Stimulated activated CD4-positive, alpha-beta T cell treated with anti-CD3 and anti-CD28 coated beads, TNF-alpha, amount 100 ng/mL, for 24 hours (primary cell): ENCODE results near the gene TNS2.

Source experiments
- DNase-seq, 3 experiments: peaks; one replicate each; pipeline ENCODE4 v3.0.0-alpha.2; 2020; ENCODE audit warnings: low read depth in 3 of 3

TNS2 gene

GRCh38 chr12:53058674-53059433 lies 9.0 kb downstream of the TNS2 start:
- no peak for DNase-seq

DNA sequence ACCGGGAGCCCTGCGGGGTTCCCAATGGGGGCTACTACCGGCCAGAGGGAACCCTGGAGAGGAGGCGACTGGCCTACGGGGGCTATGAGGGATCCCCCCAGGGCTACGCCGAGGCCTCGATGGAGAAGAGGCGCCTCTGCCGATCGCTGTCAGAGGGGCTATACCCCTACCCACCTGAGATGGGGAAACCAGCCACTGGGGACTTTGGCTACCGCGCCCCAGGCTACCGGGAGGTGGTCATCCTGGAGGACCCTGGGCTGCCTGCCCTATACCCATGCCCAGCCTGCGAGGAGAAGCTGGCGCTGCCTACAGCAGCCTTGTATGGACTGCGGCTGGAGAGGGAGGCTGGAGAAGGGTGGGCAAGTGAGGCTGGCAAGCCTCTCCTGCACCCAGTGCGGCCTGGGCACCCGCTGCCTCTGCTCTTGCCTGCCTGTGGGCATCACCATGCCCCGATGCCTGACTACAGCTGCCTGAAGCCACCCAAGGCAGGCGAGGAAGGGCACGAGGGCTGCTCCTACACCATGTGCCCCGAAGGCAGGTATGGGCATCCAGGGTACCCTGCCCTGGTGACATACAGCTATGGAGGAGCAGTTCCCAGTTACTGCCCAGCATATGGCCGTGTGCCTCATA lies 9.7 kb downstream of the TNS2 start:
- no peak for DNase-seq

DNA sequence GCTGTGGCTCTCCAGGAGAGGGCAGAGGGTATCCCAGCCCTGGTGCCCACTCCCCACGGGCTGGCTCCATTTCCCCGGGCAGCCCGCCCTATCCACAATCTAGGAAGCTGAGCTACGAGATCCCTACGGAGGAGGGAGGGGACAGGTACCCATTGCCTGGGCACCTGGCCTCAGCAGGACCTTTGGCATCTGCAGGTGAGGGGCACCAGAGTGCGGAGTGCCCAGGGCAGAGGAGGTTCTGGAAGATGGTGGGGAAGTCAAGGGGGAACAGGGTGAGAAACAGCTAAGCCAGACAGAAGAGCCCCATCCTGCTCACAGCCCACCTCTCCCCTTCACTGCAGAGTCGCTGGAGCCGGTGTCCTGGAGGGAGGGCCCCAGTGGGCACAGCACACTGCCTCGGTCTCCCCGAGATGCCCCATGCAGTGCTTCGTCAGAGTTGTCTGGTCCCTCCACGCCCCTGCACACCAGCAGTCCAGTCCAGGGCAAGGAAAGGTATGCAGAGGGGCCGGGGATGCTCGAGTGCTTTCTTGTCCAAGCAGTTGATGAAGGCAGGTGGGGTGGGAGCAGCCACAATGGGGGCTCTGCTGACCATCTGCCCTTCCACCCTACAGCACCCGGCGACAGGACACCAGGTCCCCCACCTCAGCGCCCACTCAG lies 10.3 kb downstream of the TNS2 start:
- no peak for DNase-seq

GRCh38 chr12:53060721-53061276 lies 10.9 kb downstream of the TNS2 start:
- DNase-seq = no peak

DNA sequence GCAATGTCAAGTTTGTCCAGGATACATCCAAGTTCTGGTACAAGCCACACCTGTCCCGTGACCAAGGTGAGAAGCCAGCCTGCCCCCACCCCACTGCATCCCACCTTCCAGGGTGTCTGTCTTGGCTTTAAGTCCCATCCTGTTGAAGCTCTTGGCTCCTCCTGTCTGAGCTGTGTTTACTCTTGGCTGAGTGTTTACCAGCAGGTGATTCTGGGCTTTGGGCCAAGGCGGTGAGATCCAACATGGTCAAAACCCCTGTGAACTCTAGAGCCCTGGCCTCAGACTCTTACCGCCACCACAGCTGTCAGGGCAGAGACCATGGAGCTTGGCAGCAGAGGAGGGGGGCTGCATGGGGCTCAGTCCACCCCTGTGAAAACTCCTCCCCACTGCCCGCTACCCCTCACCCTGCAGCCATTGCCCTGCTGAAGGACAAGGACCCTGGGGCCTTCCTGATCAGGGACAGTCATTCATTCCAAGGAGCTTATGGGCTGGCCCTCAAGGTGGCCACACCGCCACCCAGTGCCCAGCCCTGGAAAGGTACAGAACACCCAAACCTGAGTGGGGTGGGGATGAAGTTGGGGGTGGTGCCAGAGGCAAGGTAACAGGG lies 11.6 kb downstream of the TNS2 start:
- DNase-seq = no peak

GRCh38 chr12:53062011-53062961 lies 12.4 kb downstream of the TNS2 start:
- DNase-seq = no peak

GRCh38 chr12:53062977-53063707 lies 13.3 kb downstream of the TNS2 start:
- DNase-seq = no peak

DNA sequence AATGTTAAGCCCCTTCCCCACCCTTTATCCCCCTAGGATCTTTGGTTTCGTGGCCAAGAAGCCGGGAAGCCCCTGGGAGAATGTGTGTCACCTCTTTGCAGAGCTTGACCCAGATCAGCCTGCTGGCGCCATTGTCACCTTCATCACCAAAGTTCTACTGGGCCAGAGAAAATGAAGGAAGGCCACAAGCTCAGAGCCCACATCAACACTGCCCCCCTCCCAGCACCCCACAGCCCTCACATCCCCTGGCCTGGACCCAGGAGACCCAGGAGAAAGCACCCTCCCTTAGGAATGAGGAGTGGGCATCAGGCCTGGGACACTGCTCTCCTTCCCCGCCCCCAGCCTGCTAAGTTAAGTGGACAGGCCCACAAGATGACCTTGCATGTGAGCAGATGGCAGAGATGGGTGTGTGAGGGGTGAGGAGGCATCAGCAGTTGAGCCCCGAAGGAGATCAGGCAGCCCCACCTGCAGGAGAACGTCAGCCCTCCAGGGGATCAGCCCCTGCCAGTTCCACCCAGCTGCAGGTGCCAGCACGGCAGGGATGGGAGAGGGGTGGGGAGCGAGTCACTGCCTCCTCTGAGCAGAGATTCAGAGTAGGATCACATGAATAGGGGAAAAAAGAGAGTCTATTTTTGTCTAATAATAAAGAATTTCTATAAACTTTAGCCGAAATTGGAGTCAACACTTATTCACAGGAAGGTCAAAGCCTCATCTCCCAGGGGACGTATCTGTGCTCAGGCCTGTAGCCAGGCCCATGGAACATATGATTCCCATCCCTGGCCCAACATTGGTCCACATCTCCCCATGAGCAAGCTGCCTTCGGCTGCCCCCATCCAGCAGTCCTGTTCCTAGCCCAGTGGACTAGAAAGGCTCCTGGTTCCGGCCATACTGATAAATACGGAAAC lies 14.1 kb downstream of the TNS2 start:
- DNase-seq = no peak

- no peak for DNase-seq
These were observed 15.0 kb downstream of the TNS2 start for GRCh38 chr12:53064613-53065436.

DNA sequence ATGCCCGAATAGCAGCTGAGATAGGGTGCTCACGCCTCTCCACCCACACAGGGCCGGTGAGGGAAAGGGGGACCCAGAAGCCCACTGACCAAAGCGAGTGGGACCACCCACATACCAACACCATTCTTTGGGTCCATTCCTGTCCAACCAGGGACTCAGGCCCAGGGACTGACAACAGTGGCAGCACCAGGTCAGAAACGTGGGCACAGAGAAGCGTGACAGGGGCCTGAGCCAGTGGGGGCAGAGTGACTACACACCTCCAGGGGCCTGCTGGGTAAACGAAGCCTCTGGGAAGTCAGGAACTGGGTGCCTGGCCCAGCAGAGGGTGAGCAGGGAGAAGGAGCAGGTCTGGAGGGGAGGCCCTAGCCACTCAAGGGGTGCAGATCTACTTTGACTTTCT lies 15.6 kb downstream of the TNS2 start:
- no peak for DNase-seq

GRCh38 chr12:53065975-53066931 lies 16.4 kb downstream of the TNS2 start:
- DNase-seq = peak in 2 of 3 experiments; percentile 49 to 63

DNA sequence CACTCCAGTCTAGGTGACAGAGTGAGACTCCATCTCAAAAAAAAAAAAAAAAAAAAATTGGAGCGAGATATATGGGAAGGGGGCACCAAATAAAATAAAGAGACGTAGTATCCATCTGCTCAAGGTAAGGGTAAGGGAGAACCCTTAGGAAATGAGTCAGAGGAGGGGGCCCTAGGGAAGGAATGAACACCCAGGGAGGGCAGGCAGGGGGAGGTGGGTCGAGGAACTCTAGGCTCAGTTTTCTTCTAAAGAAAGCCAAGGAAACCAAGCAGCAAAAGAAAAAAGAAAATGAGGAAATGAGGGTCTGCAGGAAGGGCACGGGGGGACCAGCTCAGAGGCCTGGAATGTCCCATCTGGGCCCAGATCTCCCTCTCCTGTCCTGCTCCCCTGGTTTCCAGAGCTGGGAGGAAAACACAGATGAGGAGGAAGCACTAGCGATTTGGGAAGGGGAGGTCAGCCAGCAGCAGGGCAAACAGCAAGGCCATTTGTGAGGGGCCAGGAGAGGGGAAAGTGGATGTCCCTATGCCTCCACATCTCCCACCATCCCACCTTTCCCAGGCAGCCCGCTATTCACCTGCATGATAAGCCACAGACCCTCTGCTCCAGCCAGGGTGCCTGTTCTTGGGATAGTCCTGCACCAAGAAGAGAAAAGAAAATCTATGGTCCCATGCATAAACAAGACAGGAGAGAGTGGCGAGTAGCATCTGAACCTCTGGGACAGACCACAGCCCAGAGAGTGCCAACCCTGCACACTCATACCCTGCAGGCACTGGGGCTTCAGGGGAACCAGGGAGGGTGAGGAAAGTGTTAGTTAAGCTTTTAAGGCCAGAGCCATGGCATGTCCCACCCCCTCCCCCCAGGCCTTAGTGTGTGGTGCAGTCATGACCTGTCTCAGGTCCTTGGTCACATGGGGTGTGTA lies 17.5 kb downstream of the TNS2 start:
- no peak for DNase-seq

DNA sequence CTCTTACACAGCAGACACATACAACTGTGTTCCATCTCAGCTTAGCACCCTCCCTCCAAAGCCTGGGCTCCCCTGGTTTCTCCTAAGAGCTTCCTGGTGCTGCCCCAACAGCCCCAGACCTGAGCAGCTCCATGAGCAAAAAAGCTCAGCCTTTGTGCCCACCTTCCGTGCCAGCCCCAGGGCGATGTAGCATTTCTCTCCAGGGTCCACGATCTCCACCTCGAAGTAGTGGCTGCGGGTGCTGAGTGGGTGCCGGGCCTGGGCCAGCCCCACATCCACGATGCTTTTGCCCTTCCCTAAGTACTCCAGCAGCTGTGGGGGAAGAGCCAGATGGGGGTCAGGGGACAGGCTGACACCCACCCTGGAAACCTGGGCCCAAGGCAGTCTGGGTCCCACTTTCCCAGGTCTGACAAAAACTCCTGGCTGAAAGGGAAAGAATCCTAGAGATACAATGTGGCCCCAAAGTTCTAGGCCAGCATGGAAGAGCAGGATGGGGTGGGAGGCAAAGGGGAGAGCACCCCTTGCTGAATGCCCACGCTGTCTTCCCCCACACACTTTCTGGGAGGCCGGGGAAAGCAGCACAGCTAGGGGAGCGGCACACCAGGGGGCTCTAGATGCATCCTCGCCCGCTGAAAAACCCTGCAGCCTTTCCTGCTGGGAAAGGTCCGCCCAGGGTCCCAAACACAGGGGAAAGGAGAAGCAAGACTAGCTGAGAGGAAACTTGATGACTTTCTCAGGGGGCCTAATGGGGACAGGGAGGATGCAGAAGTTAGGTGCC lies 18.3 kb downstream of the TNS2 start:
- DNase-seq = no peak

- no peak for DNase-seq
These were observed 19.1 kb downstream of the TNS2 start for GRCh38 chr12:53068811-53069585.
